Retinal pigment epithelial cell (primary cell): Measurements from ENCODE around the gene ARL16.
A peak's percentile ranks its signal among the peaks of the same experiment; 100 is the strongest.

Experiments used
- DNase-seq: peaks from one replicate; pipeline ENCODE4 v3.0.0-alpha.2; 2010; ENCODE audit warnings: low read depth
- H3K4me3 ChIP-seq: 2 replicates; pipeline ENCODE4 v1.5.1; 2011; ENCODE audit warnings: mild to moderate bottlenecking, low read length, control low read depth, moderate library complexity
- CTCF ChIP-seq: conservative IDR thresholded peaks from 2 replicates; pipeline ENCODE4 v1.5.1; 2011; ENCODE audit warnings: low read depth, low read length, control low read depth, inconsistent platforms

Gene ARL16

GRCh38 chr17:81703747-81704654 is 20.4 kb upstream of the ARL16 start:
- peak overlapping the region; percentile 91 for H3K4me3 ChIP-seq
- TF ChIP-seq CTCF, result no peak
- no peak for DNase-seq

- no peak for DNase-seq
- peak within 1 kb of the TSS; percentile 91 for H3K4me3 ChIP-seq
- TF ChIP-seq CTCF, result peak; percentile 25
Measured at GRCh38 chr17:81702934-81703746, 19.5 kb upstream of the ARL16 start, which contains the start of gene MRPL12. MRPL12 (plus strand) TSS chr17:81703367; CDS start chr17:81703502, 135 bp downstream.

- no peak for TF ChIP-seq CTCF
- DNase-seq, result no peak
- H3K4me3 ChIP-seq, result peak overlapping the region; percentile 91
Measured at GRCh38 chr17:81701288-81702071, 17.9 kb upstream of the ARL16 start.

GRCh38 chr17:81700353-81701287 is 17.0 kb upstream of the ARL16 start:
- DNase-seq, result no peak
- H3K4me3 ChIP-seq, result no peak overlapping the region
- TF ChIP-seq CTCF, result no peak

- H3K4me3 ChIP-seq, result no peak overlapping the region
- no peak for DNase-seq
- TF ChIP-seq CTCF, result no peak
Measured at GRCh38 chr17:81697261-81698044, 13.9 kb upstream of the ARL16 start.
